Hepatocyte (in vitro differentiated cells): ENCODE results near the gene PARP4. TPM values are rescaled to one million over a fixed set of nuclear protein-coding genes. Genes with fewer than 3 reads are reported as not detected.
"Not testable (repeated sequence)": the region's sequence is repeated elsewhere in the genome, so short reads cannot be mapped to it uniquely, and the experiment has no call there.

Source experiments
- DNase-seq: peaks from one replicate; pipeline ENCODE4 v3.0.0-alpha.2; 2016; ENCODE audit warnings: low spot score
- H2AFZ ChIP-seq: fragments of 200-600 bp; sonication (generic); 2 replicates; pipeline ENCODE4 v1.6.0; 2016; ENCODE audit warnings: antibody characterized with exemption, mild to moderate bottlenecking
- H3K27ac ChIP-seq: fragments of 200-600 bp; sonication (generic); 2 replicates; pipeline ENCODE4 v1.5.1; 2016; ENCODE audit warnings: mild to moderate bottlenecking
- H3K27me3 ChIP-seq: fragments of 200-600 bp; sonication (generic); 2 replicates; pipeline ENCODE4 v1.6.1; 2016
- H3K36me3 ChIP-seq: fragments of 200-600 bp; sonication (generic); replicated peaks from 2 replicates; pipeline ENCODE4 v1.5.1; 2016; ENCODE audit warnings: low read depth; ENCODE audit not compliant: insufficient read depth
- H3K4me1 ChIP-seq: fragments of 200-600 bp; sonication (generic); 2 replicates; pipeline ENCODE4 v1.5.1; 2016; ENCODE audit warnings: mild to moderate bottlenecking, moderate library complexity; ENCODE audit not compliant: insufficient read depth
- H3K4me2 ChIP-seq: fragments of 200-600 bp; sonication (generic); 2 replicates; pipeline ENCODE4 v1.6.0; 2016
- H3K4me3 ChIP-seq: fragments of 200-600 bp; sonication (generic); 2 replicates; pipeline ENCODE4 v1.5.1; 2016; ENCODE audit warnings: mild to moderate bottlenecking
- H3K79me2 ChIP-seq: fragments of 200-600 bp; sonication (generic); 2 replicates; pipeline ENCODE4 v1.6.0; 2017; ENCODE audit warnings: mild to moderate bottlenecking
- H3K9me2 ChIP-seq: fragments of 200-600 bp; sonication (generic); replicated peaks from 2 replicates; pipeline ENCODE4 v1.6.0; 2017; ENCODE audit warnings: mild to moderate bottlenecking; ENCODE audit not compliant: insufficient read depth
- H3K9me3 ChIP-seq: fragments of 200-600 bp; sonication (generic); 2 replicates; pipeline ENCODE4 v1.5.1; 2016; ENCODE audit warnings: low read depth, mild to moderate bottlenecking
- H4K20me1 ChIP-seq: fragments of 200-600 bp; sonication (generic); 2 replicates; pipeline ENCODE4 v1.6.0; 2016; ENCODE audit warnings: mild to moderate bottlenecking; ENCODE audit not compliant: insufficient read depth, poor library complexity, severe bottlenecking
- EZH2 ChIP-seq: fragments of 200-600 bp; sonication (generic); IDR thresholded peaks from 2 replicates; pipeline ENCODE4 v1.6.1; 2016; ENCODE audit warnings: antibody characterized with exemption, mild to moderate bottlenecking, borderline replicate concordance
- EZH2phosphoT487 ChIP-seq: fragments of 200-600 bp; sonication (generic); IDR thresholded peaks from one replicate; pipeline ENCODE4 v1.6.1; 2018; ENCODE audit warnings: antibody characterized with exemption, mild to moderate bottlenecking, low read depth, moderate library complexity; ENCODE audit not compliant: unreplicated experiment, severe bottlenecking
- WGBS: methylation state at CpG from one replicate; pipeline ENCODE4 v1.1.6; 2016; ENCODE audit warnings: low lambda C conversion rate; ENCODE audit errors: missing lambda C conversion rate; 5-methylcytosine and 5-hydroxymethylcytosine counted together
- polyA plus RNA-seq: library from polyadenylated mRNA; unstranded; fragments of >200 nt; fragmentation: Nextera tagmentation; extraction: Ambion mirVana; gene quantifications from 2 replicates; pipeline ENCODE4 v1.2.1, GENCODE V29; 2016
- total RNA-seq: library from RNA; depleted of rRNA; stranded (reverse); fragments of >200 nt; gene quantifications from 2 replicates; pipeline ENCODE4 v1.2.3, GENCODE V29; 2014
- TF ChIP-seq, protein P1 (sequence below): fragments of 200-600 bp; sonication (generic); IDR thresholded peaks from 2 replicates; pipeline ENCODE4 v1.5.1; 2016; ENCODE audit warnings: antibody characterized with exemption, mild to moderate bottlenecking; ENCODE audit not compliant: poor library complexity

The PARP4 gene
- total and polyA plus RNA-seq, 2 experiments from 2014 or later: 21.6 to 49.5 TPM

DNA sequence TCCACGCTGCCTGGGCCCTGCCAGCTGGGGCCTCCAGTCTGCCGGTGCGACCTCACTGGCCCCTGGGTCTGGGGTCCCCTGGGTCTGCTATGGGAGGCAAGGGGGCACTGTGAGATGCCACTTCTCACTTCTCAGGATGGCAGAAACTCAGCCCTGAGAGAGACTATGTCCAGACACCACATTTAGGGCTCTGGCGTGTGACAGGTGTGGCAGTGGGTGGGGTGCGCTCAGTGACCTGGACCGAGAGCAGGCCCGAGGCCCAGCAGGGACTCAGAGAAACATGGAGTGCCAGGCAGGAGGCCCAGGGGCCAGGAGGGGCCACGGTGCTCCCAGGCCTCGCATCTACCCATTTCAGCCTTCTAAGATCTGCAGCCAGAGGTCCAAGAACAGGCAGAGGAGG, 121.8 kb downstream of the PARP4 start:
- H3K27ac ChIP-seq, H3K4me1 ChIP-seq, H3K9me2 ChIP-seq, H3K4me2 ChIP-seq, H3K27me3 ChIP-seq, H3K4me3 ChIP-seq, DNase-seq, H4K20me1 ChIP-seq, H3K79me2 ChIP-seq, H2AFZ ChIP-seq, H3K9me3 ChIP-seq, H3K36me3 ChIP-seq: not testable (repeated sequence)
- 98% methylated on average over 8 of the region's 9 CpGs for WGBS

DNA sequence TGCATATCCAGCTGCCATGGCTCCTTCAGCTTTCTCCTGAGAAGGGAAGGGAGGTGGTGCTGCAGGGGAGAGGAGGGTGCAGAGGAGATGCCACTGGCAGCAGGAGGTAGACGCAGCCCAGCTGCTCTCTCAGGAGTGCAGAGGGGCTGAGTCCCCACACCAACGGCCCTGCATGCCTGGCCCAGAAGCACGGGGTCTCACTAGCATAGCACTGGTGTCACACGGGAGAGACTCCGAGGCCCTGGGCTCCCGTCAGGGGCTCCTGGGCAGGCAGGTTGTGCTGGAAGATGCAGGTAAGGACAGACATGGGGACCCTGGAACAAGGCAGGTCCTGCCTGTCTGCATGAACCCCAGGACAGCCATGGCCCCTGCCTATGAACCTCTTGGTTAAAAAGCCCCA, 123.1 kb downstream of the PARP4 start:
- TF ChIP-seq, protein P1, sequence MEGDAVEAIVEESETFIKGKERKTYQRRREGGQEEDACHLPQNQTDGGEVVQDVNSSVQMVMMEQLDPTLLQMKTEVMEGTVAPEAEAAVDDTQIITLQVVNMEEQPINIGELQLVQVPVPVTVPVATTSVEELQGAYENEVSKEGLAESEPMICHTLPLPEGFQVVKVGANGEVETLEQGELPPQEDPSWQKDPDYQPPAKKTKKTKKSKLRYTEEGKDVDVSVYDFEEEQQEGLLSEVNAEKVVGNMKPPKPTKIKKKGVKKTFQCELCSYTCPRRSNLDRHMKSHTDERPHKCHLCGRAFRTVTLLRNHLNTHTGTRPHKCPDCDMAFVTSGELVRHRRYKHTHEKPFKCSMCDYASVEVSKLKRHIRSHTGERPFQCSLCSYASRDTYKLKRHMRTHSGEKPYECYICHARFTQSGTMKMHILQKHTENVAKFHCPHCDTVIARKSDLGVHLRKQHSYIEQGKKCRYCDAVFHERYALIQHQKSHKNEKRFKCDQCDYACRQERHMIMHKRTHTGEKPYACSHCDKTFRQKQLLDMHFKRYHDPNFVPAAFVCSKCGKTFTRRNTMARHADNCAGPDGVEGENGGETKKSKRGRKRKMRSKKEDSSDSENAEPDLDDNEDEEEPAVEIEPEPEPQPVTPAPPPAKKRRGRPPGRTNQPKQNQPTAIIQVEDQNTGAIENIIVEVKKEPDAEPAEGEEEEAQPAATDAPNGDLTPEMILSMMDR: no peak
- TF ChIP-seq EZH2: no peak
- TF ChIP-seq EZH2phosphoT487: no peak
- DNase-seq: no peak
- Histone ChIP-seq H3K4me1 (no peaks in the 10 kb centered on the region), H3K4me3 (no peak overlapping the region), H3K9me2 (no peaks in the 10 kb centered on the region), H3K4me2 (no peak overlapping the region), H3K36me3 (no peaks in the 10 kb centered on the region), H4K20me1 (no peaks in the 10 kb centered on the region), H3K27me3 (no peaks in the 10 kb centered on the region), H3K27ac (no peak overlapping the region), H2AFZ (no peak overlapping the region), H3K79me2 (no peaks in the 10 kb centered on the region), H3K9me3 (no peaks in the 10 kb centered on the region)
- 85% methylated on average over 6 of the region's 6 CpGs for WGBS

DNA sequence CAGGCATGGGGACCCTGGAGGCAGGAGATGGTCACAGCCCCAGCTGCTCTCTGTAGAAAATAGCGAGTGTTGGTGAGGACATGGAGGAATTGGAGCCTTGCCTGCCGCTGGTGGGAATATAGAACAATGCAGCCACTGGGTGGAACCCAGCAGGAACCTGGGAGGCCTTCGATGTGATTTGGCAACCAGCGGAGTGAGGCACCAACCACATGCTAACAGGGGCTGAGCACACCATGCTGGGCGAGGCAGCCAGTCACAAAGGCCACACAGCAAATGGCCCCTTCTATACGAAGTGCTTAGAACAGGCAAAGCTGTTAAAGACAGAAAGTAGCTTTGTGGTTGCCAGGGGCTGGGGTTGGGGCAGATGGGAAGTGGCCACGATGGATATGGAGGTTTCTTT, 123.8 kb downstream of the PARP4 start:
- not testable (repeated sequence) for H3K27ac ChIP-seq, H3K36me3 ChIP-seq, H3K4me3 ChIP-seq, H2AFZ ChIP-seq, H3K79me2 ChIP-seq, H3K4me1 ChIP-seq, H3K4me2 ChIP-seq, H3K9me3 ChIP-seq, H4K20me1 ChIP-seq, H3K9me2 ChIP-seq, H3K27me3 ChIP-seq, DNase-seq
- 74% methylated on average over 7 of the region's 7 CpGs for WGBS

DNA sequence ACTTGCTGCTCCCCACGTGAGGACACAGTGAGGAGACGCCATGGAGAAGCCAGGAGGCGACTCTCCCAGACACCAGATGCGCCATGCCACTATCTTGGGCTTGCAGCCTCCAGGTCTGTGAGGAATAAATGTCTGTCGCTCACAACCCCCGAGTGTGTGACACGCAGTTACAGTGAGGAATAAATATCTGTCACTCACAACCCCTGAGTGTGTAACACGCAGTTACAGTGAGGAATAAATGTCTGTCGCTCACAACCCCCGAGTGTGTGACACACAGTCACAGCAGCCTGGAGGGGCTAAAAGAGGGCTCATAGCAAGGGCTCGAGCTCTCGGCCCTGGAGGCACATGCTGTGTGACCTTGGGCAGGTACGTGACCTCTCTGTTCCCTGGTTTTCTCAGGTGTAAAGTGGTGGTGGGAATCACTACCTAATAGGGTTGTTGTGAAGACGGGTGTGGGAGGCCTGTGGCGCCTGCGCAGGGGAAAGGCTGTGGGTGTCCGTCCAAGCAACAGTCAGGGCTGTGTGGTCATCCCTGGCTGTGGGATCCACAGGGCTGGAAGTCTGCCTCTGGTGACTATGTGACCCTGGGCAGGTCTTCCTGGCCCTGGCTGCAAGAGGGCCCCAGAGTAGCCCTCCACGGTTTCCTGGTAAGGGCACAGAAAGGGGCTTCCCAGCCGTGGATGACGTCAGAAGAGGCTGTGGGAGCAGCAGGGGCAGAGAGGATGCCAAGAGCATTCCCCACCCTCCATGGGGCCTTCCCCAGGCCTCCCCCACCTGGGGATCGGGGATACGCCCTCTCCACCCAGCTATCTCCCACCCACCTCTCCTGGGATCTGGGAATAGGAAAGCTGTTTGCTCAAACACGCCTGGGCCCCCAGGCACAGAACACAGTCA, 125.5 kb downstream of the PARP4 start:
- 96% methylated on average over 21 of the region's 23 CpGs for WGBS
- H3K79me2 ChIP-seq: no peaks in the 10 kb centered on the region
- TF ChIP-seq EZH2phosphoT487: no peak
- TF ChIP-seq, protein P1: no peak
- no peak for TF ChIP-seq EZH2
- H3K4me1 ChIP-seq: no peaks in the 10 kb centered on the region
- H3K9me3 ChIP-seq: no peaks in the 10 kb centered on the region
- H3K4me3 ChIP-seq: no peak overlapping the region
- H2AFZ ChIP-seq: no peak overlapping the region
- no peak overlapping the region for H3K4me2 ChIP-seq
- no peak overlapping the region for H3K27ac ChIP-seq
- no peaks in the 10 kb centered on the region for H4K20me1 ChIP-seq
- H3K27me3 ChIP-seq: no peaks in the 10 kb centered on the region
- no peaks in the 10 kb centered on the region for H3K36me3 ChIP-seq
- no peak for DNase-seq
- no peaks in the 10 kb centered on the region for H3K9me2 ChIP-seq
